Glutamatergic neuron (in vitro differentiated cells): Measurements from ENCODE around the gene ANKRD30A. TPM values are rescaled to one million over a fixed set of nuclear protein-coding genes. Genes with fewer than 3 reads are reported as not detected.
"Not testable (repeated sequence)": the region's sequence is repeated elsewhere in the genome, so short reads cannot be mapped to it uniquely, and the experiment has no call there.

Source experiments
- DNase-seq: peaks from one replicate; pipeline ENCODE4 v3.0.0; 2022
- H3K27ac Mint-ChIP-seq: one replicate; pipeline ENCODE4 v1.8.0; 2020; ENCODE audit warnings: mild to moderate bottlenecking, mixed read lengths, inconsistent platforms; ENCODE audit not compliant: unreplicated experiment
- H3K27me3 Mint-ChIP-seq: one replicate; pipeline ENCODE4 v1.8.0; 2020; ENCODE audit warnings: mild to moderate bottlenecking, moderate library complexity, mixed read lengths, inconsistent platforms; ENCODE audit not compliant: unreplicated experiment
- H3K36me3 Mint-ChIP-seq: one replicate; pipeline ENCODE4 v1.8.0; 2020; ENCODE audit warnings: mild to moderate bottlenecking, mixed read lengths, inconsistent platforms; ENCODE audit not compliant: unreplicated experiment
- H3K4me1 Mint-ChIP-seq: one replicate; pipeline ENCODE4 v1.8.0; 2020; ENCODE audit warnings: mild to moderate bottlenecking, low read depth, mixed read lengths, inconsistent platforms; ENCODE audit not compliant: unreplicated experiment
- H3K4me3 Mint-ChIP-seq: one replicate; pipeline ENCODE4 v1.8.0; 2020; ENCODE audit warnings: mild to moderate bottlenecking, mixed read lengths, inconsistent platforms; ENCODE audit not compliant: unreplicated experiment
- H3K9me3 Mint-ChIP-seq: one replicate; pipeline ENCODE4 v1.8.0; 2020; ENCODE audit warnings: mild to moderate bottlenecking, moderate library complexity, mixed read lengths, inconsistent platforms; ENCODE audit not compliant: unreplicated experiment
- CTCF ChIP-seq: fragments of 200-600 bp; sonication (generic); IDR thresholded peaks from one replicate; pipeline ENCODE4 v1.5.0; 2021; ENCODE audit not compliant: partially characterized antibody, unreplicated experiment
- long read RNA-seq: library from polyadenylated mRNA; unstranded; transcript quantifications from one replicate; pipeline ENCODE4 v2.0.0, GENCODE V29; 2020; ENCODE audit not compliant: unreplicated experiment
- total RNA-seq: library from RNA; stranded (reverse); fragmentation: NEBNext Ultra II Directional; extraction: Animal tissue kit (Norgen Biotek cat#: 25700); gene quantifications from one replicate; pipeline ENCODE4 v1.2.1, GENCODE V29; 2021; ENCODE audit not compliant: unreplicated experiment

ANKRD30A gene
- total RNA-seq: not detected
- long read RNA-seq: 0 reads

GRCh38 chr10:37125191-37125732, at the start of gene ANKRD30A:
Gene ANKRD30A, plus strand, starts transcription at chr10:37125598. Its CDS starts 190 bp downstream, at chr10:37125788.
- Mint-ChIP-seq H3K27ac (no peak within 1 kb of the TSS), H3K4me1 (no peaks in the 10 kb centered on the region), H3K36me3 (no peaks in the 10 kb centered on the region), H3K27me3 (peaks cover 1% of the 10 kb centered on the region), H3K4me3 (no peak within 1 kb of the TSS), H3K9me3 (peaks cover 2% of the 10 kb centered on the region)
- TF ChIP-seq CTCF: no peak
- DNase-seq: no peak

- H3K36me3 Mint-ChIP-seq, DNase-seq, H3K27me3 Mint-ChIP-seq, H3K4me3 Mint-ChIP-seq, H3K4me1 Mint-ChIP-seq, H3K9me3 Mint-ChIP-seq, H3K27ac Mint-ChIP-seq: not testable (repeated sequence)
Measured at GRCh38 chr10:37076083-37076482, 49.3 kb upstream of the ANKRD30A start.

- no peaks in the 10 kb centered on the region for H3K36me3 Mint-ChIP-seq
Measured at GRCh38 chr10:37095792-37096573, 29.4 kb upstream of the ANKRD30A start.

GRCh38 chr10:37101261-37101660, 24.1 kb upstream of the ANKRD30A start:
- DNase-seq: no peak
- no peaks in the 10 kb centered on the region for H3K36me3 Mint-ChIP-seq
- H3K9me3 Mint-ChIP-seq: no peaks in the 10 kb centered on the region
- no peak overlapping the region for H3K27ac Mint-ChIP-seq
- no peak for TF ChIP-seq CTCF
- no peaks in the 10 kb centered on the region for H3K27me3 Mint-ChIP-seq
- H3K4me3 Mint-ChIP-seq: no peak overlapping the region
- no peaks in the 10 kb centered on the region for H3K4me1 Mint-ChIP-seq

More at GRCh38 chr10:37095792-37096573, 29.4 kb upstream of the ANKRD30A start:
- no peak for DNase-seq
- H3K27ac Mint-ChIP-seq: no peak overlapping the region
- H3K4me1 Mint-ChIP-seq: no peaks in the 10 kb centered on the region
- no peak for TF ChIP-seq CTCF
- peaks cover 6% of the 10 kb centered on the region for H3K9me3 Mint-ChIP-seq
- H3K27me3 Mint-ChIP-seq: no peaks in the 10 kb centered on the region
- H3K4me3 Mint-ChIP-seq: no peak overlapping the region

GRCh38 chr10:37109000-37109399, 16.4 kb upstream of the ANKRD30A start:
- Mint-ChIP-seq H3K9me3 (peaks cover 6% of the 10 kb centered on the region), H3K4me1 (no peaks in the 10 kb centered on the region), H3K36me3 (peaks cover 3% of the 10 kb centered on the region), H3K27me3 (peaks cover 2% of the 10 kb centered on the region), H3K4me3 (no peak overlapping the region), H3K27ac (no peak overlapping the region)
- DNase-seq: no peak
- no peak for TF ChIP-seq CTCF
